ENCODE measurements around the gene CHRND. TPM values are rescaled to one million over a fixed set of nuclear protein-coding genes. Genes with fewer than 3 reads are reported as not detected.

The CHRND gene
- total RNA-seq, 2 experiments from 2014 or later, result not detected

GRCh38 chr2:232490221-232491138 is 35.5 kb upstream of the CHRND start:
- ChIA-PET CTCF (no interaction called here), POLR2A (no interaction called here)
- no peak for ATAC-seq (ENCODE audit: poor library complexity)
- H3K9me3 ChIP-seq (ENCODE audit: control insufficient read depth in 1 of 2, insufficient read depth in 1 of 2, low read length in 2 of 2), result peaks cover 0 to 7% of the 10 kb centered on the region in 2 experiments
- intact Hi-C loops (cut with DNase I, micrococcal nuclease), result no loop called here
- H3K4me1 ChIP-seq (ENCODE audit: insufficient read depth, low read length), result peaks cover 5% of the 10 kb centered on the region
- no peaks in the 10 kb centered on the region for H3K36me3 ChIP-seq (ENCODE audit: insufficient read depth, low read length)
- TF ChIP-seq, protein P1, sequence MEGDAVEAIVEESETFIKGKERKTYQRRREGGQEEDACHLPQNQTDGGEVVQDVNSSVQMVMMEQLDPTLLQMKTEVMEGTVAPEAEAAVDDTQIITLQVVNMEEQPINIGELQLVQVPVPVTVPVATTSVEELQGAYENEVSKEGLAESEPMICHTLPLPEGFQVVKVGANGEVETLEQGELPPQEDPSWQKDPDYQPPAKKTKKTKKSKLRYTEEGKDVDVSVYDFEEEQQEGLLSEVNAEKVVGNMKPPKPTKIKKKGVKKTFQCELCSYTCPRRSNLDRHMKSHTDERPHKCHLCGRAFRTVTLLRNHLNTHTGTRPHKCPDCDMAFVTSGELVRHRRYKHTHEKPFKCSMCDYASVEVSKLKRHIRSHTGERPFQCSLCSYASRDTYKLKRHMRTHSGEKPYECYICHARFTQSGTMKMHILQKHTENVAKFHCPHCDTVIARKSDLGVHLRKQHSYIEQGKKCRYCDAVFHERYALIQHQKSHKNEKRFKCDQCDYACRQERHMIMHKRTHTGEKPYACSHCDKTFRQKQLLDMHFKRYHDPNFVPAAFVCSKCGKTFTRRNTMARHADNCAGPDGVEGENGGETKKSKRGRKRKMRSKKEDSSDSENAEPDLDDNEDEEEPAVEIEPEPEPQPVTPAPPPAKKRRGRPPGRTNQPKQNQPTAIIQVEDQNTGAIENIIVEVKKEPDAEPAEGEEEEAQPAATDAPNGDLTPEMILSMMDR (IDR thresholded peaks at IDR 0.05), result no peak
- peaks cover 40% of the 10 kb centered on the region for H3K27me3 Mint-ChIP-seq
- no peak overlapping the region for H3K27ac ChIP-seq (ENCODE audit: low read depth in 1 of 2, low read length in 2 of 2)
- peaks cover 17 to 24% of the 10 kb centered on the region in 2 experiments for H3K27me3 ChIP-seq (ENCODE audit: control insufficient read depth in 1 of 2, insufficient read depth in 2 of 2, low read length in 2 of 2)
- no peak overlapping the region for H3K4me3 Mint-ChIP-seq
- H3K36me3 Mint-ChIP-seq (ENCODE audit: low read depth), result no peaks in the 10 kb centered on the region
- H3K27ac Mint-ChIP-seq, result no peak overlapping the region
- H3K4me1 Mint-ChIP-seq (ENCODE audit: low read depth), result peaks cover 5% of the 10 kb centered on the region
- H3K9me3 Mint-ChIP-seq, result no peaks in the 10 kb centered on the region
- H3K4me3 ChIP-seq (ENCODE audit: low read length), result no peak overlapping the region
- DNase-seq, result peak in 1 of 14 experiments; percentile 4

GRCh38 chr2:232491139-232491780 is 34.7 kb upstream of the CHRND start:
- ATAC-seq (ENCODE audit: poor library complexity) (no peak), DNase-seq (no peak)
- CTCF ChIA-PET, result no interaction called here
- POLR2A ChIA-PET, result no interaction called here
- no peaks in the 10 kb centered on the region for H3K36me3 ChIP-seq (ENCODE audit: insufficient read depth, low read length)
- peaks cover 0 to 5% of the 10 kb centered on the region in 2 experiments for H3K9me3 ChIP-seq (ENCODE audit: control insufficient read depth in 1 of 2, insufficient read depth in 1 of 2, low read length in 2 of 2)
- peaks cover 16 to 21% of the 10 kb centered on the region in 2 experiments for H3K27me3 ChIP-seq (ENCODE audit: control insufficient read depth in 1 of 2, insufficient read depth in 2 of 2, low read length in 2 of 2)
- Mint-ChIP-seq H3K4me1 (ENCODE audit: low read depth) (peaks cover 5% of the 10 kb centered on the region), H3K9me3 (no peaks in the 10 kb centered on the region), H3K27ac (no peak overlapping the region), H3K4me3 (no peak overlapping the region), H3K27me3 (peaks cover 38% of the 10 kb centered on the region), H3K36me3 (ENCODE audit: low read depth) (no peaks in the 10 kb centered on the region)
- H3K4me1 ChIP-seq (ENCODE audit: insufficient read depth, low read length), result peaks cover 5% of the 10 kb centered on the region
- H3K4me3 ChIP-seq (ENCODE audit: low read length), result no peak overlapping the region
- H3K27ac ChIP-seq (ENCODE audit: low read depth in 1 of 2, low read length in 2 of 2), result no peak overlapping the region
- TF ChIP-seq, protein P1 (IDR thresholded peaks at IDR 0.05), result no peak
- intact Hi-C loops (cut with DNase I, micrococcal nuclease), result no loop called here

- H3K4me1 Mint-ChIP-seq (ENCODE audit: low read depth), result peaks cover 5% of the 10 kb centered on the region
- peaks cover 0 to 5% of the 10 kb centered on the region in 2 experiments for H3K9me3 ChIP-seq (ENCODE audit: control insufficient read depth in 1 of 2, insufficient read depth in 1 of 2, low read length in 2 of 2)
- ChIA-PET CTCF (no interaction called here), POLR2A (no interaction called here)
- intact Hi-C loops (cut with DNase I, micrococcal nuclease), result no loop called here
- H3K27me3 Mint-ChIP-seq, result peaks cover 38% of the 10 kb centered on the region
- DNase-seq (no peak), ATAC-seq (ENCODE audit: poor library complexity) (no peak)
- H3K9me3 Mint-ChIP-seq, result no peaks in the 10 kb centered on the region
- TF ChIP-seq, protein P1 (IDR thresholded peaks at IDR 0.05), result no peak
- no peaks in the 10 kb centered on the region for H3K36me3 Mint-ChIP-seq (ENCODE audit: low read depth)
- no peaks in the 10 kb centered on the region for H3K4me1 ChIP-seq (ENCODE audit: insufficient read depth, low read length)
- no peak overlapping the region for H3K4me3 ChIP-seq (ENCODE audit: low read length)
- no peak overlapping the region for H3K4me3 Mint-ChIP-seq
- H3K27ac ChIP-seq (ENCODE audit: low read depth in 1 of 2, low read length in 2 of 2), result no peak overlapping the region
- no peaks in the 10 kb centered on the region for H3K36me3 ChIP-seq (ENCODE audit: insufficient read depth, low read length)
- H3K27ac Mint-ChIP-seq, result no peak overlapping the region
- peaks cover 11 to 12% of the 10 kb centered on the region in 2 experiments for H3K27me3 ChIP-seq (ENCODE audit: control insufficient read depth in 1 of 2, insufficient read depth in 2 of 2, low read length in 2 of 2)
These were observed 33.6 kb upstream of the CHRND start for GRCh38 chr2:232492236-232492848.

Measured in CD4-positive, alpha-beta T cell (primary cell).